A673 (cell line): Measurements from ENCODE around the gene TRMT112. TPM values are rescaled to one million over a fixed set of nuclear protein-coding genes. Genes with fewer than 3 reads are reported as not detected.
"Not testable (repeated sequence)": the region's sequence is repeated elsewhere in the genome, so short reads cannot be mapped to it uniquely, and the experiment has no call there.

Experiments used
- BruUV-seq: library from RNA; stranded (reverse); fragments of 400-500 nt; replicated peaks from 2 replicates; lab custom pipeline; 2021; lab: Mats Ljungman, UMichigan
- CTCF ChIA-PET: fragments of 300-600 bp; sonication (Branson Sonifier 250); formaldehyde crosslinking; loops from one replicate; lab custom pipeline; 2022; ENCODE audit warnings: antibody characterized with exemption; lab: Charles Lee
- POLR2A ChIA-PET: fragments of 300-600 bp; sonication (Branson Sonifier 250); formaldehyde crosslinking; loops from one replicate; lab custom pipeline; 2022; ENCODE audit warnings: antibody characterized with exemption; ENCODE audit not compliant: low non-redundant PET; lab: Charles Lee
- DNase-seq: peaks from one replicate; pipeline ENCODE4 v3.0.0-alpha.2; 2015; ENCODE audit warnings: low spot score
- H3K27ac ChIP-seq: fragments of 200-600 bp; sonication (generic); 2 replicates; pipeline ENCODE4 v1.5.1; 2016; ENCODE audit warnings: mixed run types, low read depth, mild to moderate bottlenecking, mixed read lengths, antibody characterized with exemption, low read length; ENCODE audit not compliant: poor library complexity, severe bottlenecking
- H3K27me3 ChIP-seq: fragments of 200-600 bp; sonication (generic); replicated peaks from 2 replicates; pipeline ENCODE4 v1.6.1; 2017; ENCODE audit warnings: mixed run types, low read depth, mild to moderate bottlenecking, mixed read lengths, antibody characterized with exemption, low read length; ENCODE audit not compliant: insufficient read depth, poor library complexity
- H3K36me3 ChIP-seq: fragments of 200-600 bp; sonication (generic); 2 replicates; pipeline ENCODE4 v1.6.1; 2016; ENCODE audit warnings: mixed run types, mild to moderate bottlenecking, mixed read lengths, antibody characterized with exemption, low read length; ENCODE audit not compliant: insufficient read depth, poor library complexity, severe bottlenecking
- H3K4me1 ChIP-seq: fragments of 200-600 bp; sonication (generic); 2 replicates; pipeline ENCODE4 v1.6.1; 2017; ENCODE audit warnings: mixed run types, mild to moderate bottlenecking, mixed read lengths, antibody characterized with exemption, low read length; ENCODE audit not compliant: insufficient read depth, poor library complexity, severe bottlenecking
- H3K4me3 ChIP-seq: fragments of 200-600 bp; sonication (generic); 2 replicates; pipeline ENCODE4 v1.5.1; 2016; ENCODE audit warnings: low read depth, mixed run types, mild to moderate bottlenecking, mixed read lengths, low read length; ENCODE audit not compliant: poor library complexity, severe bottlenecking
- H3K9me3 ChIP-seq: fragments of 200-600 bp; sonication (generic); 2 replicates; pipeline ENCODE4 v1.6.1; 2016; ENCODE audit warnings: mixed run types, low read depth, mild to moderate bottlenecking, mixed read lengths, antibody characterized with exemption, low read length; ENCODE audit not compliant: poor library complexity, severe bottlenecking
- EZH2 ChIP-seq: fragments of 200-600 bp; sonication (generic); IDR thresholded peaks from 2 replicates; pipeline ENCODE4 v1.6.1; 2017; ENCODE audit warnings: borderline replicate concordance, low read depth, mild to moderate bottlenecking, mixed read lengths, antibody characterized with exemption, low read length; ENCODE audit not compliant: poor library complexity, severe bottlenecking
- intact Hi-C: fragments of 100-400 bp; cut with micrococcal nuclease; formaldehyde crosslinking; loops from one replicate; pipeline ENCODE4 v1.10.0; 2022; ENCODE audit not compliant: unreplicated experiment
- total RNA-seq: library from RNA; stranded (reverse); gene quantifications from 2 replicates; pipeline ENCODE4 v1.2.3, GENCODE V29; 2021
- TF ChIP-seq, protein P1 (sequence below): fragments of 300-800, 200-600 bp; sonication (generic); conservative IDR thresholded peaks from 2 replicates; pipeline ENCODE4 v1.5.1; 2017; ENCODE audit warnings: low read depth, mild to moderate bottlenecking, antibody characterized with exemption, low read length, moderate library complexity, mixed read lengths

Gene TRMT112
- total RNA-seq, 1 experiment from 2014 or later = 270 TPM

DNA sequence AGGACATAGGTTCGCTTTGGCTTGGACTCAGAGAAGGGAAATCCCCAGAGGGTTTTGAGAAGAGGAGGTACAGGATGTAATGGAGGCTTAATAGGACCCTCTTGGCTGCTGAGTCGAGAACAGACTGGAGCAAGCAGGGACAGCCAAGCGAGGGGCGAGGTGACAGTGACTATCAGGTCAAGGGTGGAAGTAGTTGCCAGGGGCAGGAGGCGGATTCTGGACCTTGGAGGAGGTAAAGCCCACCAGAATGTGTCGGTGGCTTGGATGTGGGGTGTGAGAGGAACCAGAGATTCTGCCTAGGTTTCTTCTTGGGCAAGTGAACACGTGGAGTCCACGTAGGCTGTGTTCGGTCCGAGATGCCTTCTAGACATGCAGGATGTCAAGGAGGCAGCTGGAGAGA is 4.4 kb downstream of the TRMT112 start:
- intact Hi-C loops = no loop called here
- no peak for DNase-seq
- H3K4me1 ChIP-seq = peaks cover 6% of the 10 kb centered on the region
- BruUV-seq = no TSS peak
- TF ChIP-seq, protein P1, sequence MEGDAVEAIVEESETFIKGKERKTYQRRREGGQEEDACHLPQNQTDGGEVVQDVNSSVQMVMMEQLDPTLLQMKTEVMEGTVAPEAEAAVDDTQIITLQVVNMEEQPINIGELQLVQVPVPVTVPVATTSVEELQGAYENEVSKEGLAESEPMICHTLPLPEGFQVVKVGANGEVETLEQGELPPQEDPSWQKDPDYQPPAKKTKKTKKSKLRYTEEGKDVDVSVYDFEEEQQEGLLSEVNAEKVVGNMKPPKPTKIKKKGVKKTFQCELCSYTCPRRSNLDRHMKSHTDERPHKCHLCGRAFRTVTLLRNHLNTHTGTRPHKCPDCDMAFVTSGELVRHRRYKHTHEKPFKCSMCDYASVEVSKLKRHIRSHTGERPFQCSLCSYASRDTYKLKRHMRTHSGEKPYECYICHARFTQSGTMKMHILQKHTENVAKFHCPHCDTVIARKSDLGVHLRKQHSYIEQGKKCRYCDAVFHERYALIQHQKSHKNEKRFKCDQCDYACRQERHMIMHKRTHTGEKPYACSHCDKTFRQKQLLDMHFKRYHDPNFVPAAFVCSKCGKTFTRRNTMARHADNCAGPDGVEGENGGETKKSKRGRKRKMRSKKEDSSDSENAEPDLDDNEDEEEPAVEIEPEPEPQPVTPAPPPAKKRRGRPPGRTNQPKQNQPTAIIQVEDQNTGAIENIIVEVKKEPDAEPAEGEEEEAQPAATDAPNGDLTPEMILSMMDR = no peak
- TF ChIP-seq EZH2 = no peak
- H3K4me3 ChIP-seq = no peak overlapping the region
- peak overlapping the region; percentile 53 for H3K27ac ChIP-seq
- peaks cover 18% of the 10 kb centered on the region for H3K36me3 ChIP-seq
- CTCF ChIA-PET = interaction anchor here (0.5 kb wide), 1 partner anchor 1279 kb away, joined by 4 read pairs; no protein-coding TSS in a partner anchor
- H3K27me3 ChIP-seq = no peaks in the 10 kb centered on the region
- POLR2A ChIA-PET = no interaction called here
- no peaks in the 10 kb centered on the region for H3K9me3 ChIP-seq

DNA sequence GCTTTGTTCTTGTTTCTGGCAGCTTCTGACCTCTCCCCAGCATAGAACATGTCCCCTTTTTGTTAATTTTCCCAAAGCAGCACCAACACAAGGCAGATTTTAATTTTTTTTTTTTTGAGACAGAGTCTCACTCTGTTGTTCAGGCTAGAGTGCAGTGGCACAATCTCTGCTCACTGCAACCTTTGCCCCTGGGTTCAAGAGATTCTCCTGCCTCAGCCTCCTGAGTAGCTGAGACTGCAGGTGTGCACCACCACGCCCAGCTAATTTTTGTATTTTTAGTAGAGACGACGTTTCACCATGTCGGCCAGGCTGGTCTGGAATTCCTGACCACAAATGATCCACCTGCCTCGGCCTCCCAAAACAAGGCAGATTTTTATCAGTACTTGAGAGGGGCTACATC is 9.6 kb downstream of the TRMT112 start:
- Histone ChIP-seq H3K4me1 (peaks cover 12% of the 10 kb centered on the region), H3K27ac (peak overlapping the region; percentile 14)
- CTCF ChIA-PET, BruUV-seq, H3K36me3 ChIP-seq, intact Hi-C loops, H3K4me3 ChIP-seq, H3K27me3 ChIP-seq, DNase-seq, POLR2A ChIA-PET, H3K9me3 ChIP-seq: not testable (repeated sequence)

DNA sequence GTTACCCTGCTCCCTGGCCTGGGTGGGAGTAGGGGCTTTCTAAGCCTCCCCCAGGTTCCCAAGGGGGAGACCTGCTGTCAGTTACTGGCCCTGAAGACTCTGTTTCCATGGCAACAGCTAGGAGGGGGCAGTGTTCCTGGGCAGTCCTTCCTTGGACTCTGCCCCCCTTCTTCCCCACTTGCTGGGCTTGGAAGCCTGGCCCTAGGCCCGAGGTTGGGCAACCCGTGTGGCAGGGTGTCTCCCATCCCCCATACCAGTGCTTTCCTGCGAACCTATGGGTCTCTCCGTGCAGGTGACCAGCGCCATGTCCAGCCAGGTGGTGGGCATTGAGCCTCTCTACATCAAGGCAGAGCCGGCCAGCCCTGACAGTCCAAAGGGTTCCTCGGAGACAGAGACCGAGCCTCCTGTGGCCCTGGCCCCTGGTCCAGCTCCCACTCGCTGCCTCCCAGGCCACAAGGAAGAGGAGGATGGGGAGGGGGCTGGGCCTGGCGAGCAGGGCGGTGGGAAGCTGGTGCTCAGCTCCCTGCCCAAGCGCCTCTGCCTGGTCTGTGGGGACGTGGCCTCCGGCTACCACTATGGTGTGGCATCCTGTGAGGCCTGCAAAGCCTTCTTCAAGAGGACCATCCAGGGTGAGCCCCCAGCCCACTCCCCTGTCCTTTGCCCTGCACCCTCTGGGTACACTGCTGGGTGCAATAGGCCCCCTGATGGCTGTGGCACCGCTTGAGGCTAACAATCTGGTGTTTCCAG is 10.3 kb downstream of the TRMT112 start:
- Histone ChIP-seq H3K9me3 (no peaks in the 10 kb centered on the region), H3K4me1 (peaks cover 12% of the 10 kb centered on the region), H3K36me3 (peaks cover 4% of the 10 kb centered on the region), H3K27me3 (no peaks in the 10 kb centered on the region), H3K27ac (peak overlapping the region; percentile 84), H3K4me3 (peak overlapping the region; percentile 83)
- no peak for DNase-seq
- TF ChIP-seq EZH2 = no peak
- TF ChIP-seq, protein P1 = no peak
- POLR2A ChIA-PET = no interaction called here
- intact Hi-C loops = no loop called here
- BruUV-seq = no TSS peak
- CTCF ChIA-PET = no interaction called here

DNA sequence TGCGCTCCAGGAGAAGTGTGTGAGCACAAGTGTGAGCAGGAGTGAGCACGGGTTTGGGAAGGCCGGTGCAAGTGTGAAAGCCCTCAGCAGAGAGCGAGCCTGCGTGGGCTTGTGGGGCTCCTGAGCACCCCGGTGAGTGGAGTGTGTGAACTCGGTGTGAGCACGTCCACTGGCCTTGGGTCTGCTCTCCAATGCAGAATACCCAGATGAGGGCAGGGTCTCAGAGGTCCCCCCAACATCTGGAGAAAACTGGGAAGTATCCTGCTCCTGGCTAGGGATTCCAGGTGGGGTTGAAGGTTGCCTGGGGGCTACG is 10.8 kb downstream of the TRMT112 start:
- peak overlapping the region; percentile 84 for H3K27ac ChIP-seq
- DNase-seq = no peak
- no peaks in the 10 kb centered on the region for H3K27me3 ChIP-seq
- H3K9me3 ChIP-seq = no peaks in the 10 kb centered on the region
- no TSS peak for BruUV-seq
- peak overlapping the region; percentile 83 for H3K4me3 ChIP-seq
- POLR2A ChIA-PET = no interaction called here
- H3K36me3 ChIP-seq = peaks cover 4% of the 10 kb centered on the region
- TF ChIP-seq, protein P1 = no peak
- no peak for TF ChIP-seq EZH2
- intact Hi-C loops = no loop called here
- peaks cover 12% of the 10 kb centered on the region for H3K4me1 ChIP-seq
- CTCF ChIA-PET = no interaction called here
